Kidney (tissue), 14 donors: ENCODE results near the gene CEP104. TPM values are rescaled to one million over a fixed set of nuclear protein-coding genes. Genes with fewer than 3 reads are reported as not detected.
A peak's percentile ranks its signal among the peaks of the same experiment; 100 is the strongest.
"Not testable (repeated sequence)": the region's sequence is repeated elsewhere in the genome, so short reads cannot be mapped to it uniquely, and the experiment has no call there.

Experiments used
- DNase-seq, 5 donors: peaks; one replicate each; pipeline ENCODE4 v3.0.0-alpha.2; 2013 to 2020
- FAIRE-seq: peaks from 2 replicates; lab custom pipeline; 2012; peaks lifted over from hg19 to GRCh38; lab: Jason Lieb, UNC
- H3K27ac ChIP-seq, 2 donors: one replicate each; pipeline ENCODE4 v1.7.0; 2013; ENCODE audit warnings: low read depth in 2 of 2, low read length in 2 of 2, inconsistent platforms in 1 of 2
- H3K27me3 ChIP-seq: one replicate; pipeline ENCODE4 v1.7.1; 2013; ENCODE audit warnings: low read length, inconsistent platforms; ENCODE audit not compliant: control insufficient read depth, insufficient read depth
- H3K36me3 ChIP-seq, 3 donors: one replicate each; pipeline versions ENCODE4 v1.7.0 to v1.7.1; 2013; ENCODE audit warnings: low read length in 3 of 3, control low read depth in 1 of 3, inconsistent platforms in 1 of 3; ENCODE audit not compliant: insufficient read depth in 3 of 3, control insufficient read depth in 2 of 3
- H3K4me1 ChIP-seq, 3 donors: one replicate each; pipeline versions ENCODE4 v1.7.0 to v1.7.1; 2013; ENCODE audit warnings: low read length in 3 of 3, inconsistent platforms in 1 of 3, low read depth in 1 of 3; ENCODE audit not compliant: control insufficient read depth in 2 of 3, insufficient read depth in 2 of 3
- H3K4me3 ChIP-seq, 3 donors: one replicate each; pipeline versions ENCODE4 v1.7.0 to v1.8.1; 2013; ENCODE audit warnings: low read length in 3 of 3, control low read depth in 1 of 3, inconsistent platforms in 1 of 3
- H3K9ac ChIP-seq, 3 donors: one replicate each; pipeline versions ENCODE4 v1.7.0 to v1.7.1; 2013; ENCODE audit warnings: low read length in 3 of 3, control low read depth in 1 of 3, inconsistent platforms in 1 of 3
- H3K9me3 ChIP-seq, 3 donors: one replicate each; pipeline versions ENCODE4 v1.7.0 to v1.7.1; 2013; ENCODE audit warnings: low read length in 3 of 3, control low read depth in 1 of 3, inconsistent platforms in 1 of 3; ENCODE audit not compliant: control insufficient read depth in 2 of 3, insufficient read depth in 1 of 3
- intact Hi-C: fragments of 100-400 bp; cut with DNase I; formaldehyde crosslinking; loops from one replicate; pipeline ENCODE4 v1.11.1; 2022
- polyA plus RNA-seq: library from polyadenylated mRNA; stranded (reverse); fragments of 350-450 nt; fragmentation: Illumina TruSeq; extraction: RNeasy Lipid Tissue Mini Kit (QIAGEN cat#74804); gene quantifications from one replicate; pipeline ENCODE4 v1.2.3, GENCODE V29; 2014; ENCODE audit warnings: low read depth, low replicate concordance; ENCODE audit not compliant: insufficient read depth
- total RNA-seq: library from RNA; stranded (reverse); fragmentation: NEBNext Ultra II Directional; extraction: Animal tissue kit (Norgen Biotek cat#: 25700); gene quantifications from one replicate; pipeline ENCODE4 v1.2.1, GENCODE V29; 2021
- TF ChIP-seq, protein P1 (sequence below): IDR thresholded peaks from 3 replicates; pipeline ENCODE4 v1.5.1; 2012; ENCODE audit warnings: mild to moderate bottlenecking, moderate library complexity, borderline replicate concordance; ENCODE audit not compliant: insufficient read depth; ENCODE audit errors: extremely low read depth
- donor health status: control.
- donor health status: control.
- donor health status: control.
- donor health status: control.
- donor health status: control.
- donor health status: DM: yes; HTN: yes; CAD: no.
- donor health status: Normal renal cell carcinoma (clear cell type).

The CEP104 gene
- total and polyA plus RNA-seq, 2 donors from 2014 or later, result 11.1 to 51.2 TPM

DNA sequence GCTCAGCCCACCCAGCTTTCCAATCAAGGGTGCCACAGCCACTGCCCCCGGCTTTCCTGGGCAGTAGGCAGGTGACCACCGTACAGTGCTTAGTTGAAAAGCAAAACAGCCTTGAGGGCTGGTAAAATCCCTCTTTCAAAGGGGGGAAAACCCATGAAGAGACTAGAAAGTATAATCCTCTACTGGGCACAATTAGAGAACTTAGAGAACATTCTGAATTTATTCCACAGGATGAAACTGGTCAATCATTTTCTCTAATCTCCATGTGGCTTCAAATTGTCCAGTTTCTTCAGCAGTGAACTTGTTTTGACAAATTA is 45.5 kb downstream of the CEP104 start:
- Histone ChIP-seq H3K4me1 (peaks cover 0 to 2% (median 0%) of the 10 kb centered on the region in 3 donors), H3K9ac (no peak overlapping the region), H3K27me3 (no peaks in the 10 kb centered on the region), H3K27ac (no peak overlapping the region), H3K9me3 (no peaks in the 10 kb centered on the region), H3K36me3 (peaks cover 0 to 16% (median 3%) of the 10 kb centered on the region in 3 donors), H3K4me3 (no peak overlapping the region)
- TF ChIP-seq, protein P1, sequence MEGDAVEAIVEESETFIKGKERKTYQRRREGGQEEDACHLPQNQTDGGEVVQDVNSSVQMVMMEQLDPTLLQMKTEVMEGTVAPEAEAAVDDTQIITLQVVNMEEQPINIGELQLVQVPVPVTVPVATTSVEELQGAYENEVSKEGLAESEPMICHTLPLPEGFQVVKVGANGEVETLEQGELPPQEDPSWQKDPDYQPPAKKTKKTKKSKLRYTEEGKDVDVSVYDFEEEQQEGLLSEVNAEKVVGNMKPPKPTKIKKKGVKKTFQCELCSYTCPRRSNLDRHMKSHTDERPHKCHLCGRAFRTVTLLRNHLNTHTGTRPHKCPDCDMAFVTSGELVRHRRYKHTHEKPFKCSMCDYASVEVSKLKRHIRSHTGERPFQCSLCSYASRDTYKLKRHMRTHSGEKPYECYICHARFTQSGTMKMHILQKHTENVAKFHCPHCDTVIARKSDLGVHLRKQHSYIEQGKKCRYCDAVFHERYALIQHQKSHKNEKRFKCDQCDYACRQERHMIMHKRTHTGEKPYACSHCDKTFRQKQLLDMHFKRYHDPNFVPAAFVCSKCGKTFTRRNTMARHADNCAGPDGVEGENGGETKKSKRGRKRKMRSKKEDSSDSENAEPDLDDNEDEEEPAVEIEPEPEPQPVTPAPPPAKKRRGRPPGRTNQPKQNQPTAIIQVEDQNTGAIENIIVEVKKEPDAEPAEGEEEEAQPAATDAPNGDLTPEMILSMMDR, result no peak
- no peak for FAIRE-seq
- no peak for DNase-seq
- intact Hi-C loops, result no loop called here

DNA sequence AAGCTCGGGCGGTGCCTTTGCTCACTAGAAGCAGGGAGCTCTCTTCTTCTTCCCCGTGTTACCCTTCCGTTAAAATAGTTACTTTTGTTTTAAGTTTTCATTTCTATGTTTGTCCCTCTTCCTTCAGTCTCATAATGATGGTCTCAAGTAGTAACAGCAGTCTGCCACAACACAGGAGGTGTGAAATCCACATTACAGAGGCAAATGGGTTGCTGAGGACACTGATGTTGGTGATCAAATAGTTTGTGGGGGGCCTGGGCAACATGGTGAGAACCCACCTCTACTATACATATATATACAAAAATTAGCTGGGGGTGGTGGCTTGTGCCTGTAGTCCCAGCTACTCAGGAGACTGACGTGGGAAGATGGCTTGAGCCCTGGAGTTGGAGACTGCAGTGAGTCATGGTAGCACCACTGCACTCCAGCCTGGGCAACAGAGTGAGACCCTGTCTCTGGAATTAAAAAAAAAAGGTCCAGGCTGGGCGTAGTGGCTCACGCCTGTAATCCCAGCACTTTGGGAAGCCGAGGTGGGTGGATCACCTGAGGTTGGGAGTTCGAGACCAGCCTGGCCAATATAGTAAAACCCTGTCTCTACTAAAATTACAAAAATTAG is 46.8 kb downstream of the CEP104 start:
- not testable (repeated sequence) for FAIRE-seq

DNA sequence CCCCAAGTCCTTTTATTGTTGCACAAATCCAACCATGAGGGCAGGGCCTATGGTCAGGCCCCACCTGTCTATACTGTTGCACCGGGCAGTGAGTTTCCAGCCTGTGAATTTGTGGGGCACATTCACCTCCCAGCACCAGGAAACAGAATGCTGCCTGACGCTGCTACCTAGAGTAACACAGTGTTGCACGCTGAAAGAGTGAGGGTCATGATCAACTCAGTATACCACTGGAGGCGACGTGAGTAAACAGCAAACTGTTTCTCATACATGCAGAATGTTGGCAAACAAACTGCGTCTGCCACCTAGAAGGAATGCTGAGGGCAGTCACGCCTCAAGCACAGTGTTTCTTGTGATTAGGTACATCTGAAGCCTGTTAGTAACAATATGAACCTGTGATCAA is 47.3 kb downstream of the CEP104 start:
- DNase-seq, result peak in 1 of 5 donors; percentile 6
- intact Hi-C loops, result no loop called here
- Histone ChIP-seq H3K4me1 (peaks cover 0 to 2% (median 0%) of the 10 kb centered on the region in 3 donors), H3K36me3 (peaks cover 0 to 11% (median 0%) of the 10 kb centered on the region in 3 donors), H3K9me3 (no peaks in the 10 kb centered on the region), H3K4me3 (no peak overlapping the region), H3K27ac (no peak overlapping the region), H3K9ac (no peak overlapping the region), H3K27me3 (no peaks in the 10 kb centered on the region)
- TF ChIP-seq, protein P1, result no peak
- no peak for FAIRE-seq

More for the DNA sequence above, 46.8 kb downstream of the CEP104 start:
- H3K4me3 ChIP-seq, H3K27ac ChIP-seq, H3K9me3 ChIP-seq, H3K4me1 ChIP-seq, intact Hi-C loops, H3K27me3 ChIP-seq, H3K9ac ChIP-seq: not testable (repeated sequence)
- DNase-seq, result peak in 1 of 5 donors; percentile 3
- peaks cover 0 to 11% (median 0%) of the 10 kb centered on the region in 3 donors for H3K36me3 ChIP-seq

DNA sequence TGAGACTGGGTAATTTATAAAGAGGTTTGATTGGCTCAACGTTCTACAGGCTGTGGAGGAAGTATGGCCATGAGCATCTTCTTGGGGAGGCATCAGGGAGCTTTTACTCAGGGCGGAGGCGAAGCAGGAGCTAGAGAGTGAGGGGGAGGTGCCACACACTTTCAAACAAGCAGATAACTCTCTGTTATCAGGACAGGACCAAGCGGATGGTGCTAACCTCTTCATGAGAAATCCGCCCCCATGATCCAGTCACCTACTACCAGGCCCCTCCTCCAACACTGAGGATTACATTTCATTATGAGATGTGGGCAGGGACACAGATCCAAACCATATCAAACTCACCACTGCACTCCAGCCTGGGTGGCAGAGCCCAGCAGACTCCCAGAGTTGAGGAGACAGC is 49.2 kb downstream of the CEP104 start:
- no peaks in the 10 kb centered on the region for H3K9me3 ChIP-seq
- no peaks in the 10 kb centered on the region for H3K27me3 ChIP-seq
- FAIRE-seq (no peak), DNase-seq (peak in 1 of 5 donors; percentile 2)
- intact Hi-C loops, result no loop called here
- H3K4me1 ChIP-seq, result peaks cover 0 to 2% (median 0%) of the 10 kb centered on the region in 3 donors
- no peak overlapping the region for H3K27ac ChIP-seq
- H3K36me3 ChIP-seq, result no peaks in the 10 kb centered on the region
- TF ChIP-seq, protein P1, result no peak
- H3K4me3 ChIP-seq, result no peak overlapping the region
- H3K9ac ChIP-seq, result no peak overlapping the region
